Measurements from ENCODE around the gene DGKZ. TPM values are rescaled to one million over a fixed set of nuclear protein-coding genes. Genes with fewer than 3 reads are reported as not detected.

The DGKZ gene
- total and polyA plus RNA-seq, 10 of the 15 experiments (the other 5 are each of a cell fraction or from before 2014, with no cell fraction given): 0.50 to 78.4 (median 39.5) TPM

GRCh38 chr11:46392421-46393230 is 45.4 kb downstream of the DGKZ start (continued):
- no peak for TF ChIP-seq RAD51 (IDR thresholded peaks at IDR 0.05)
- no peak for TF ChIP-seq ZNF592 (IDR thresholded peaks at IDR 0.05)
- no peak for TF ChIP-seq USF1 (IDR thresholded peaks at IDR 0.05; ENCODE audit: borderline replicate concordance, extremely low read length, insufficient read depth, low read depth, low read length)
- TF ChIP-seq REST (IDR thresholded peaks at IDR 0.05; ENCODE audit: low read depth, low read length): peak; percentile 100
- no peak for TF ChIP-seq BMI1 (IDR thresholded peaks at IDR 0.05; ENCODE audit: borderline replicate concordance)
- TF ChIP-seq MXI1 (IDR thresholded peaks at IDR 0.05; ENCODE audit: low read depth, low read length): peak; percentile 94
- TF ChIP-seq MEF2B (IDR thresholded peaks at IDR 0.05; ENCODE audit: partially characterized antibody, poor library complexity, severe bottlenecking): no peak
- no peak for TF ChIP-seq KLF5 (IDR thresholded peaks at IDR 0.05; ENCODE audit: partially characterized antibody)
- TF ChIP-seq BHLHE40 (IDR thresholded peaks at IDR 0.05; ENCODE audit: borderline replicate concordance in 1 of 2, low read depth in 2 of 2, low read length in 1 of 2): peak in 1 of 2 experiments; percentile 79; a peak in 2 of 4 replicates
- TF ChIP-seq NR2C1 (IDR thresholded peaks at IDR 0.05): no peak
- TF ChIP-seq PAX5 (IDR thresholded peaks at IDR 0.05; ENCODE audit: borderline replicate concordance, low read depth, low read length): 0 out of 2 replicates have a peak, but pooled peaks have one; percentile 53
- TF ChIP-seq POLR2AphosphoS5 (IDR thresholded peaks at IDR 0.05; ENCODE audit: low read length): no peak
- peak; percentile 53; the same call in 1 of the 2 replicates for TF ChIP-seq MAX (IDR thresholded peaks at IDR 0.05; ENCODE audit: low read depth, low read length)
- TF ChIP-seq TAF1 (IDR thresholded peaks at IDR 0.05; ENCODE audit: borderline replicate concordance, low read depth, low read length): no peak
- TF ChIP-seq EGR1 (IDR thresholded peaks at IDR 0.05; ENCODE audit: borderline replicate concordance in 1 of 2, low read depth in 2 of 2, low read length in 2 of 2): peak in 1 of 2 experiments; percentile 83; a peak in 2 of 3 replicates
- TF ChIP-seq IRF4 (IDR thresholded peaks at IDR 0.05; ENCODE audit: low read depth, low read length): 0 out of 2 replicates have a peak, but pooled peaks have one; percentile 8
- TF ChIP-seq NKRF (conservative IDR thresholded peaks at IDR 0.05): peak; percentile 86

Data from GM12878 (cell line).